Placental epithelial cell (primary cell): ENCODE results near the gene RFT1. TPM values are rescaled to one million over a fixed set of nuclear protein-coding genes. Genes with fewer than 3 reads are reported as not detected.

Experiments used
- total RNA-seq: library from RNA; depleted of rRNA; stranded (reverse); fragments of >200 nt; gene quantifications from 2 replicates; pipeline ENCODE4 v1.2.3, GENCODE V29; 2012

RFT1 gene
- 5.1 and 20.0 TPM in 2 replicates for total RNA-seq

GRCh38 chr3:53130179-53131061 is at the start of gene RFT1:
TSS of gene RFT1 (minus strand) at chr3:53130435. CDS start at chr3:53130400, 35 bp downstream.

GRCh38 chr3:53160660-53161449 is 30.6 kb upstream of the RFT1 start, which contains the start of gene PRKCD:
TSS of gene PRKCD (plus strand) at chr3:53161209. CDS start at chr3:53178423, 17,214 bp downstream.

DNA sequence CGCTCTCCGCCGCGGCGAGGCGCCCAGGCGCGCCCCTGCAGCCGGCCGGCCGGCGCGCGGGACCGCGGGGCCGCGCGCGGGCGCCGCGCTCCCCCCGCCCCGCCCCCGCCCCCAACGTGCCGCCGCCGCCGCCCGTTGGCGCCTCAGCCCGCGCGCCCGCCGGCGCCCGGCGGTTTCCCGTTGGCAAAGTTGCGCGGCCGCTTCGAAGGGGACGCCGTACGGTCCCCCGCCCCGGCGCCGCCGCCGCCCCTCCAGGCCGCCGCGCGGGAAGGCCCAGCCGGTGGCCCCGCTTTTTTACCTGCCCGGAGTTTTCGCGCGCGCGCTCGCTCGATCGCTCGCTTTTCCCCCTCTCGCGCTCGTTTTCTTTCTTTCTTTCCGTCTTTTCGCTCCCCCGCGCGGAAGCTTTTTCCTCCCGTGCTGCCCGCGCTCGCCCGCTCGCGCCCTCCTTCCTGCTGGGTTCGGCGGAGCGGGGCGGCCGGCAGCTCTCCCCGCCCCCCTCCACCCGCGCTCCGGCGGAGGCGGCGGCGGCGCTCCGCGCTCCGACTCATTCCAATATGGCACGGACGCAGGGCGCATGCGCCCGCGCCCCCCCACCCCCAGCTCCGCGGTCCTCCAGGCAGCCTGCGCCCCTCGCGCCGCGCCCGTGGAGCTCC is 84.6 kb downstream of the RFT1 start, which contains the start of gene SFMBT1:
Gene SFMBT1, minus strand, starts transcription at position 556 of the 653 bp plus-strand sequence. CDS start 76,945 bp downstream, outside the sequence.

Other genes starting within 250 kb of the RFT1 start
- gene STIMATE, start 232.9 kb downstream of the RFT1 start, total RNA-seq = 9.8 and 19.4 TPM in 2 replicates
- 11.9 and 16.1 TPM in 2 replicates for gene SFMBT1, start 84.4 kb downstream of the RFT1 start, total RNA-seq
- 5.1 and 6.3 TPM in 2 replicates for gene PRKCD, start 30.8 kb upstream of the RFT1 start, total RNA-seq
- 501 and 757 TPM in 2 replicates for gene TKT, start 125.6 kb upstream of the RFT1 start, total RNA-seq
- 11.8 and 15.2 TPM in 2 replicates for gene DCP1A, start 217.1 kb upstream of the RFT1 start, total RNA-seq